Testis (tissue), 3 donors: Measurements from ENCODE around the gene CACNA2D3. TPM values are rescaled to one million over a fixed set of nuclear protein-coding genes. Genes with fewer than 3 reads are reported as not detected.

Experiments
- DNase-seq: peaks from one replicate; pipeline ENCODE4 v3.0.0-alpha.2; 2019
- H3K27ac ChIP-seq, 2 donors: fragments of 200-600 bp; sonication (generic); one replicate each; pipeline ENCODE4 v1.5.1; 2019
- H3K27me3 ChIP-seq: fragments of 200-600 bp; sonication (generic); one replicate; pipeline ENCODE4 v1.5.1; 2019
- H3K36me3 ChIP-seq: fragments of 200-600 bp; sonication (generic); one replicate; pipeline ENCODE4 v1.5.1; 2017; ENCODE audit warnings: low read depth; ENCODE audit errors: missing control alignments
- H3K4me1 ChIP-seq: fragments of 200-600 bp; sonication (generic); one replicate; pipeline ENCODE4 v1.5.1; 2019
- H3K4me3 ChIP-seq, 2 donors: fragments of 200-600 bp; sonication (generic); one replicate each; pipeline ENCODE4 v1.5.1; 2017 to 2019
- H3K9me3 ChIP-seq: fragments of 200-600 bp; sonication (generic); one replicate; pipeline ENCODE4 v1.5.1; 2017
- POLR2A ChIP-seq: fragments of 450-650 bp; IDR thresholded peaks from one replicate; pipeline ENCODE4 v1.6.1; 2017; ENCODE audit warnings: antibody characterized with exemption, mild to moderate bottlenecking, moderate library complexity
- WGBS, 2 donors: methylation state at CpG; one replicate each; pipeline ENCODE4 v1.1.5; 2018; 5-methylcytosine and 5-hydroxymethylcytosine counted together
- intact Hi-C: fragments of 100-400 bp; cut with DNase I; formaldehyde crosslinking; loops from one replicate; pipeline ENCODE4 v1.15.1; 2023; ENCODE audit warnings: low total_unique reads
- polyA plus RNA-seq: library from polyadenylated mRNA; stranded (reverse); fragments of 350-450 nt; fragmentation: Illumina TruSeq; extraction: RNeasy Lipid Tissue Mini Kit (QIAGEN cat#74804); gene quantifications from one replicate; pipeline ENCODE4 v1.2.3, GENCODE V29; 2014; ENCODE audit warnings: low read depth, low replicate concordance; ENCODE audit not compliant: insufficient read depth
- total RNA-seq, 2 donors: library from RNA; depleted of rRNA; stranded (reverse); fragments of >200 nt; gene quantifications; one replicate each; pipeline ENCODE4 v1.2.3, GENCODE V29; 2016
- TF ChIP-seq, protein P1 (sequence below), 3 experiments: fragments of 450-650 bp in 2 of 3; fragments of 200-600 bp in 1 of 3; sonication (generic) in 1 of 3; IDR thresholded peaks; one replicate each; pipeline ENCODE4 v1.5.1; 2016 to 2019; ENCODE audit warnings: antibody characterized with exemption in 3 of 3, mild to moderate bottlenecking in 2 of 3, moderate library complexity in 1 of 3

CACNA2D3 gene
- total and polyA plus RNA-seq, 3 donors from 2014 or later: 10.1 to 16.5 (median 11.2) TPM

DNA sequence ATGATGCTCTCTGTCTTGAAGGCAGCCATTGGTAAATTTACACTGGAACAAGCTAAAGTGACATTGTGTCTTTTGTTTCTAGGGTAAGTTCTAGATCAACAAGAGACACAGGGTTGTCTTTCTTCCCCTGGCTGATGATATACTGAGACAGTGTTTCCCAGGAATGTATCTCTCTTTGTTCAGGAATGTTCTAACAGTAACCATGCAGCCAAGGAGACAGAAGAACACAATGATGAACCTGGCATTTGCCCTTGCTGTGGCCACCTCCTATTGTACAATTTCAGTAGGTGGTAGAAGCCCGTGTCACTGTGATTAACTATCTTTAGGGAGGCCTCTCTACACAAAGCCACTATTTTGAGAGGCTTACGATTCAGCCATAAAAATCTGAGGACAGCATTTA, 674.8 kb downstream of the CACNA2D3 start:
- TF ChIP-seq, protein P1, sequence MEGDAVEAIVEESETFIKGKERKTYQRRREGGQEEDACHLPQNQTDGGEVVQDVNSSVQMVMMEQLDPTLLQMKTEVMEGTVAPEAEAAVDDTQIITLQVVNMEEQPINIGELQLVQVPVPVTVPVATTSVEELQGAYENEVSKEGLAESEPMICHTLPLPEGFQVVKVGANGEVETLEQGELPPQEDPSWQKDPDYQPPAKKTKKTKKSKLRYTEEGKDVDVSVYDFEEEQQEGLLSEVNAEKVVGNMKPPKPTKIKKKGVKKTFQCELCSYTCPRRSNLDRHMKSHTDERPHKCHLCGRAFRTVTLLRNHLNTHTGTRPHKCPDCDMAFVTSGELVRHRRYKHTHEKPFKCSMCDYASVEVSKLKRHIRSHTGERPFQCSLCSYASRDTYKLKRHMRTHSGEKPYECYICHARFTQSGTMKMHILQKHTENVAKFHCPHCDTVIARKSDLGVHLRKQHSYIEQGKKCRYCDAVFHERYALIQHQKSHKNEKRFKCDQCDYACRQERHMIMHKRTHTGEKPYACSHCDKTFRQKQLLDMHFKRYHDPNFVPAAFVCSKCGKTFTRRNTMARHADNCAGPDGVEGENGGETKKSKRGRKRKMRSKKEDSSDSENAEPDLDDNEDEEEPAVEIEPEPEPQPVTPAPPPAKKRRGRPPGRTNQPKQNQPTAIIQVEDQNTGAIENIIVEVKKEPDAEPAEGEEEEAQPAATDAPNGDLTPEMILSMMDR (IDR thresholded peaks at IDR 0.05): no peak
- TF ChIP-seq POLR2A: no peak
- Histone ChIP-seq H3K36me3 (no peaks in the 10 kb centered on the region), H3K4me1 (no peaks in the 10 kb centered on the region), H3K27ac (no peak overlapping the region), H3K9me3 (no peaks in the 10 kb centered on the region), H3K4me3 (no peak overlapping the region), H3K27me3 (no peaks in the 10 kb centered on the region)
- DNase-seq: no peak
- WGBS, 2 donors: 57 to 62% methylated on average over 2 of the region's 2 CpGs
- intact Hi-C loops: no loop called here

DNA sequence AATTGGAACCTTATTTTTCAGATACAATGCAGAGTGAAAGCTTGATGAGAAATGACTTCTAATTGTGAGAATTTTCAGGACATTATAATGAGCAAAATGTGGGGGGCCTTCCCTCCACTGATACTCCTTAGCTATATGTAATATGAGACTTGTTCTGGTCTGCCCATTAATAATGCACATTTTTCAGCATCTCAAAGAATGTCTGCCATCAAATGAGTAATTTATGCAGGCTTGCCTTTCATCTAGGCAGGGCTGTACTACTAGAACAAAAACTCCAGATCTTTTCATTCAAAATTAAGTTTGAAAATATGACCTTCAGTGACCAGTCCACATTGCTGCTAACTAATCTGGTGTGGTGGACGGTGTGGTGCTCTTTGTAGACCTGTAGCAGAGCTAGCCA, 678.1 kb downstream of the CACNA2D3 start:
- no peaks in the 10 kb centered on the region for H3K27me3 ChIP-seq
- H3K4me3 ChIP-seq: no peak overlapping the region
- H3K36me3 ChIP-seq: no peaks in the 10 kb centered on the region
- no peak for DNase-seq
- TF ChIP-seq POLR2A: no peak
- TF ChIP-seq, protein P1 (IDR thresholded peaks at IDR 0.05): no peak
- WGBS, 2 donors: 71 to 86% methylated on average over 1 of the region's 1 CpG
- intact Hi-C loops: no loop called here
- H3K27ac ChIP-seq: no peak overlapping the region
- no peaks in the 10 kb centered on the region for H3K4me1 ChIP-seq
- H3K9me3 ChIP-seq: no peaks in the 10 kb centered on the region

DNA sequence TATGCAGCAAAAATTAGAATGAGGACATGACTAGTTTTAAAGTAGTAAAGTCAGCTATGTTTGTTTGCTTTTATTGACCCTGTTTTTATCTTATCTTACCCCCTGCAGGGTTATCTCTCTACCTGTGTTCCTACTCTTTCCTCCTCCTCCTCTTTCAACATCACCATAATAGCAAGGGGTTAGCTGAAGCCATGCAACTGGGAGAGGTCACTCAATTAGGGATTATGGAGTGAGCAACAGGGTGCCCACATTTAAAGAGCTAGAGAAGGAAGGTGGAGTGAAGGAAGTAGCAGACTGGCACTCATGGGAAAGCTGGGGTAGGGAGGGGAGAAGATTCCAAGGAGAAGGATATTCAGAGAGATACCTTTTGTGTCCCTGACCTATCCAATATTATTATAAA, 679.6 kb downstream of the CACNA2D3 start:
- no peak overlapping the region for H3K4me3 ChIP-seq
- no peak overlapping the region for H3K27ac ChIP-seq

DNA sequence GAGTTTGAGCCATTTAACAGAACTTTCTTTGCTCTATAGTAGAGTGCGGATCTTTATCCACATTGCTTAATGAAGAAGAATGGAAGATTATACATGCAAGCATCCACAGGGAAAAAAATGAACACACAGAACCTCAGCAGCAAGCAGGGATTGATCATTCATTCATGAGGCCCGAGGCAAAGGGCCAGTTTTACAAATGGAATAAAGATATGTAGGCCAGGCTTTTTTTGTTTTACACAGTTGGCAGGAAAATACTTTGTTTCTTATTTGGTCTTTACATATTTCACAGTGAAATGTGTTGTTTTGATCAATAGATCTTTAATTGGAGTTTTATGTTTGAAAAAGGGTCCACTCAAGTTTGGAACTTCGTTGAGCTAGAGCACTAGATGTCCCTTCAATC, 688.0 kb downstream of the CACNA2D3 start:
- no peak overlapping the region for H3K4me3 ChIP-seq
- no peaks in the 10 kb centered on the region for H3K27me3 ChIP-seq
- 78 to 85% methylated on average over 3 of the region's 3 CpGs for WGBS, 2 donors
- intact Hi-C loops: no loop called here
- no peak for DNase-seq
- H3K36me3 ChIP-seq: no peaks in the 10 kb centered on the region
- H3K4me1 ChIP-seq: no peaks in the 10 kb centered on the region
- no peak overlapping the region for H3K27ac ChIP-seq
- H3K9me3 ChIP-seq: no peaks in the 10 kb centered on the region
- no peak for TF ChIP-seq POLR2A

More for the DNA sequence above, 679.6 kb downstream of the CACNA2D3 start:
- Histone ChIP-seq H3K27me3 (no peaks in the 10 kb centered on the region), H3K4me1 (no peaks in the 10 kb centered on the region), H3K36me3 (no peaks in the 10 kb centered on the region), H3K9me3 (no peaks in the 10 kb centered on the region)
- intact Hi-C loops: no loop called here
- TF ChIP-seq, protein P1 (IDR thresholded peaks at IDR 0.05): no peak
- no peak for TF ChIP-seq POLR2A
- no peak for DNase-seq

DNA sequence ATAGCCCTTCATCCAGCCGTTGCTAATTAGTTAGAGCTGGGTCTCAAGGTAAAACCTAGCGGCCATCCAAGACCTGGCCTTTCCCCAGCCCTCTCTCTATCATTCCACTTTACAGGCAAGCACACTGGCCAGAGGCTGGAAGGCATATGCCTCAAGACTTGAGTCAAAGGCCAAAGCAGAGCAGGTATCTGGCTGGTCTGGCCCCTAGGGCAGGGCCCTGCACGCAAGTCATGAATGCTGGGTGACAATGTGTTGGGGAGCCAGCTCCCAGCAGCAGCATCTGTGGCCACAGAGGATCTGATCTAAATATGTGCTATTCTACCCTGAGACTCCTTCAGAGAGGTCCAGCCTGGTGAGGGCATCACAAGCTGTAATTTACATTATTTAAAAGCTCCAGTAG, 691.9 kb downstream of the CACNA2D3 start:
- no peaks in the 10 kb centered on the region for H3K4me1 ChIP-seq
- H3K36me3 ChIP-seq: no peaks in the 10 kb centered on the region
- WGBS, 2 donors: 96 to 97% methylated on average over 3 of the region's 3 CpGs
- intact Hi-C loops: no loop called here
- no peaks in the 10 kb centered on the region for H3K27me3 ChIP-seq
- no peak overlapping the region for H3K4me3 ChIP-seq
- no peaks in the 10 kb centered on the region for H3K9me3 ChIP-seq
- no peak overlapping the region for H3K27ac ChIP-seq
- no peak for DNase-seq
- no peak for TF ChIP-seq POLR2A
- TF ChIP-seq, protein P1 (IDR thresholded peaks at IDR 0.05): no peak
